SK-N-SH (cell line): ENCODE data around the gene YIF1B. TPM values are rescaled to one million over a fixed set of nuclear protein-coding genes. Genes with fewer than 3 reads are reported as not detected.

ENCODE experiments used
- CTCF ChIA-PET: fragments of 300-600, 350-600 bp; formaldehyde crosslinking; extraction: SDS; loops from one replicate; lab custom pipeline; 2021; lab: Yijun Ruan, JAX
- POLR2A ChIA-PET: fragments of 350-600 bp; sonication (Branson Sonifier 250); formaldehyde crosslinking; extraction: SDS; loops from one replicate; lab custom pipeline; 2020; ENCODE audit warnings: antibody characterized with exemption, inconsistent platforms; lab: Yijun Ruan, JAX
- DNase-seq: peaks from one replicate; pipeline ENCODE4 v3.0.0; 2012
- H2AFZ ChIP-seq: fragments of 200-600 bp; sonication (generic); 2 replicates; pipeline ENCODE4 v1.8.1; 2016; ENCODE audit warnings: antibody characterized with exemption, mild to moderate bottlenecking, low read depth
- H3F3A ChIP-seq: fragments of 200-600 bp; sonication (generic); replicated peaks from 2 replicates; pipeline ENCODE3; 2016; ENCODE audit warnings: antibody characterized with exemption, mild to moderate bottlenecking; ENCODE audit not compliant: insufficient read depth
- H3K27ac ChIP-seq, 2 experiments: fragments of 200-500 bp in 1 of 2; fragments of 200-600 bp in 1 of 2; sonication (Bioruptor generic) in 1 of 2; sonication (generic), shearing (Covaris generic) in 1 of 2; 2 replicates each; pipeline versions ENCODE4 v1.5.1 to v1.6.1; 2014 to 2016; ENCODE audit warnings: low read depth in 2 of 2, inconsistent platforms in 1 of 2, low read length in 1 of 2, mild to moderate bottlenecking in 1 of 2, mixed read lengths in 1 of 2
- H3K27me3 ChIP-seq: fragments of 200-600 bp; sonication (generic), shearing (Covaris generic); 2 replicates; pipeline ENCODE4 v1.6.1; 2016; ENCODE audit warnings: mixed run types; ENCODE audit not compliant: insufficient read depth
- H3K36me3 ChIP-seq, 2 experiments: fragments of 200-500 bp in 1 of 2; fragments of 200-600 bp in 1 of 2; sonication (Bioruptor generic) in 1 of 2; sonication (generic) in 1 of 2; replicated peaks in 1 of 2; 2 replicates each; pipeline versions ENCODE3 to v1.5.1; 2014 to 2016; ENCODE audit warnings: low read length in 1 of 2, mild to moderate bottlenecking in 1 of 2; ENCODE audit not compliant: insufficient read depth in 2 of 2, control insufficient read depth in 1 of 2
- H3K4me1 ChIP-seq, 2 experiments: fragments of 200-500 bp in 1 of 2; fragments of 200-600 bp in 1 of 2; sonication (Bioruptor generic) in 1 of 2; sonication (generic), shearing (Covaris generic) in 1 of 2; 2 replicates each; pipeline versions ENCODE4 v1.5.1 to v1.6.1; 2014 to 2016; ENCODE audit warnings: low read depth in 1 of 2, low read length in 1 of 2, mixed run types in 1 of 2; ENCODE audit not compliant: insufficient read depth in 2 of 2, control insufficient read depth in 1 of 2
- H3K4me2 ChIP-seq: fragments of 200-600 bp; sonication (generic), shearing (Covaris generic); 2 replicates; pipeline ENCODE4 v1.6.1; 2017; ENCODE audit warnings: mixed run types
- H3K4me3 ChIP-seq, 2 experiments: fragments of 200-500 bp in 1 of 2; fragments of 200-600 bp in 1 of 2; sonication (Bioruptor generic) in 1 of 2; sonication (generic), shearing (Covaris generic) in 1 of 2; 2 replicates each; pipeline versions ENCODE4 v1.5.1 to v1.8.1; 2014 to 2016; ENCODE audit warnings: low read depth in 2 of 2, inconsistent platforms in 1 of 2, low read length in 1 of 2, mild to moderate bottlenecking in 1 of 2, mixed read lengths in 1 of 2, moderate library complexity in 1 of 2
- H3K79me2 ChIP-seq: fragments of 200-600 bp; sonication (generic); 2 replicates; pipeline ENCODE4 v1.8.1; 2017; ENCODE audit warnings: mild to moderate bottlenecking; ENCODE audit not compliant: insufficient read depth
- H3K9ac ChIP-seq: fragments of 200-600 bp; sonication (generic); 2 replicates; pipeline ENCODE4 v1.6.1; 2017; ENCODE audit warnings: mixed run types
- H3K9me2 ChIP-seq: fragments of 200-600 bp; sonication (generic); 2 replicates; pipeline ENCODE4 v1.6.1; 2017; ENCODE audit warnings: mixed run types
- H3K9me3 ChIP-seq: fragments of 200-600 bp; sonication (generic); 2 replicates; pipeline ENCODE4 v1.6.1; 2017; ENCODE audit warnings: mixed run types, mild to moderate bottlenecking, moderate library complexity
- H4K20me1 ChIP-seq: fragments of 200-600 bp; sonication (generic); 2 replicates; pipeline ENCODE4 v1.6.1; 2017; ENCODE audit warnings: mild to moderate bottlenecking, mixed run types; ENCODE audit not compliant: insufficient read depth
- NFIC ChIP-seq: IDR thresholded peaks from 2 replicates; pipeline ENCODE4 v1.4.0; 2012; ENCODE audit warnings: borderline replicate concordance
- POLR2AphosphoS5 ChIP-seq: IDR thresholded peaks from 2 replicates; pipeline ENCODE4 v1.6.1; 2012; ENCODE audit warnings: low read depth, low read length
- RCOR1 ChIP-seq: fragments of 150-350 bp; IDR thresholded peaks from 2 replicates; pipeline ENCODE4 v1.6.1; 2017; ENCODE audit warnings: antibody characterized with exemption, low read length
- TCF12 ChIP-seq: IDR thresholded peaks from 2 replicates; pipeline ENCODE4 v1.4.0; 2012
- WGBS: methylation state at CpG from one replicate; pipeline ENCODE4 v1.1.6; 2017; ENCODE audit warnings: low lambda C conversion rate; 5-methylcytosine and 5-hydroxymethylcytosine counted together
- polyA plus RNA-seq, 3 experiments: library from polyadenylated mRNA; depleted of rRNA; stranded (reverse); fragments of >200 nt; gene quantifications; 2 replicates each; pipeline ENCODE4 v1.2.3, GENCODE V29; 2012
- TF ChIP-seq, protein P1 (sequence below): fragments of 150-350 bp; IDR thresholded peaks from 2 replicates; pipeline ENCODE4 v1.6.1; 2017; ENCODE audit warnings: antibody characterized with exemption, low read length, low read depth, borderline replicate concordance
- TF ChIP-seq, protein P2 (sequence below): fragments of 200-600 bp; sonication (generic); IDR thresholded peaks from 2 replicates; pipeline ENCODE4 v1.6.1; 2017; ENCODE audit warnings: antibody characterized with exemption, mild to moderate bottlenecking, moderate library complexity

The YIF1B gene
- polyA plus RNA-seq, 1 of the 3 experiments (the other 2 are of a cell fraction): 121 TPM

DNA sequence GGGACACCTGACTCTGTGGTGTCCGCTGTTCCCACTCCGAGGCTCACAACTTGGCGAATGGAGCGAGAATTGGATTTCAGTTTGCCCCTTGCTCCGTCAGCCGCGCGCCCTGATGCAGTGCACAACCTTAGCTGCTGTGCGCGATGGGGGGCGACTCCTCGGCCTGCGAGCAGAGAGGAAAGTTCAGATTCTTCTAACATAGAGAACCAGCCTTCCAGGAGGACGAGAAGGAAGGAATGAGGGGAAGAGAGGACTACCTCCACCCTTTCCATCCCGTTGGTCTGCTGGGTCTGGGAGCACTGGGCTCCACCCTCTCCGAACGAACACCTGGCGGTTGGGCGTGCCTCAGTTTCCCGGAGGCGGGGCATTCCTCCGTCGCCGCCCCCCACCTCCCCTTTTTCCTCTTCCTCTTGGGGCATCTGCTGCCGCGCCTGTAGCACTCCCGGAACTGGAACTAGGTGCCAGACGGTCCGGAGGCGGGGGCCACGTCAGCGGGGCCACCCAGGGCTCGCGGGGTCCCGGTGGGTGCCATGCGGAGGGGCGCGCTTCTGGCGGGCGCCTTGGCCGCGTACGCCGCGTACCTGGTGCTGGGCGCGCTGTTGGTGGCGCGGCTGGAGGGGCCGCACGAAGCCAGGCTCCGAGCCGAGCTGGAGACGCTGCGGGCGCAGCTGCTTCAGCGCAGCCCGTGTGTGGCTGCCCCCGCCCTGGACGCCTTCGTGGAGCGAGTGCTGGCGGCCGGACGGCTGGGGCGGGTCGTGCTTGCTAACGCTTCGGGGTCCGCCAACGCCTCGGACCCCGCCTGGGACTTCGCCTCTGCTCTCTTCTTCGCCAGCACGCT is 3.9 kb upstream of the YIF1B start, which contains the start of gene KCNK6:
KCNK6 (plus strand) TSS at position 425 of the 838 bp plus-strand sequence; CDS start at position 531, 106 bp downstream.
- Histone ChIP-seq H3F3A (no peaks in the 10 kb centered on the region), H3K27ac (no peak within 1 kb of the TSS), H3K4me1 (peaks cover 0 to 24% of the 10 kb centered on the region in 2 experiments; a peak in 1 of 4 replicates), H4K20me1 (no peaks in the 10 kb centered on the region), H3K9me2 (no peaks in the 10 kb centered on the region), H3K4me2 (peak within 1 kb of the TSS; percentile 92), H3K4me3 (peak within 1 kb of the TSS; percentile 47 to 64), H2AFZ (peak within 1 kb of the TSS; percentile 89), H3K27me3 (0 out of 2 replicates have a peak, but pooled peaks cover 15% of the 10 kb centered on the region), H3K9me3 (no peaks in the 10 kb centered on the region), H3K9ac (peak within 1 kb of the TSS; percentile 39), H3K79me2 (peaks cover 8% of the 10 kb centered on the region), H3K36me3 (no peaks in the 10 kb centered on the region)
- DNase-seq: peak; percentile 72
- TF ChIP-seq, protein P1, sequence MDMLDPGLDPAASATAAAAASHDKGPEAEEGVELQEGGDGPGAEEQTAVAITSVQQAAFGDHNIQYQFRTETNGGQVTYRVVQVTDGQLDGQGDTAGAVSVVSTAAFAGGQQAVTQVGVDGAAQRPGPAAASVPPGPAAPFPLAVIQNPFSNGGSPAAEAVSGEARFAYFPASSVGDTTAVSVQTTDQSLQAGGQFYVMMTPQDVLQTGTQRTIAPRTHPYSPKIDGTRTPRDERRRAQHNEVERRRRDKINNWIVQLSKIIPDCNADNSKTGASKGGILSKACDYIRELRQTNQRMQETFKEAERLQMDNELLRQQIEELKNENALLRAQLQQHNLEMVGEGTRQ: no peak
- TF ChIP-seq NFIC (no peak), RCOR1 (no peak)
- ChIA-PET CTCF (interaction anchor here (1.0 to 3.9 kb wide), 7 partner anchors 15 to 613 kb away, joined by 3 to 20 read pairs (median 8); partner anchors contain the start of gene CATSPERG), POLR2A (no interaction called here)
- 32% methylated on average over 17 of the region's 76 CpGs for WGBS

DNA sequence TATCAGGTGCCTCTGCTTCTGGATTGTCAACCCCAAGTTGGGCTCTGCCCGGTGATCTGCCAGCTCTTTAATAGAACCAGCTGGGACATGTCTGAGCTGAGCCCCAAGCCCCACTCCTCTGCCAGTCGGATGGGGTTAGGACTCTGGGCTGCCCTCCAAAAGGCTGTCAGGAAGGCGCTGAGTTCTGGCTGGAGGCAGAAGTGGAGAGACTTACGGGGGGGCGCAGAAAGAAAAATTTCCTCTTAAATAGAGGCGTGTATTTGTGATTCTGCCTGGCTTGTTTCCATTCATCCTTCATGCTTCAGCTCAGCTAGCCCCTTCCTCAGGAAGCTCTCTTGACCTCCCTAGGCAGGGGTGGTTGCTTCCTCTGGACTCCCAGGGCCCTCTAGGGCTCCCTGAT is 2.9 kb upstream of the YIF1B start:
- DNase-seq: no peak
- no peak overlapping the region for H3K4me2 ChIP-seq
- H3K9ac ChIP-seq: no peak overlapping the region
- peaks cover 18% of the 10 kb centered on the region for H3K79me2 ChIP-seq
- WGBS: 67% methylated on average over 6 of the region's 6 CpGs
- no peak overlapping the region for H3K4me3 ChIP-seq
- TF ChIP-seq NFIC (peak; percentile 24; the same call in 1 of the 2 replicates), TCF12 (peak; percentile 12; the same call in 1 of the 2 replicates), POLR2AphosphoS5 (no peak)
- TF ChIP-seq, protein P2, sequence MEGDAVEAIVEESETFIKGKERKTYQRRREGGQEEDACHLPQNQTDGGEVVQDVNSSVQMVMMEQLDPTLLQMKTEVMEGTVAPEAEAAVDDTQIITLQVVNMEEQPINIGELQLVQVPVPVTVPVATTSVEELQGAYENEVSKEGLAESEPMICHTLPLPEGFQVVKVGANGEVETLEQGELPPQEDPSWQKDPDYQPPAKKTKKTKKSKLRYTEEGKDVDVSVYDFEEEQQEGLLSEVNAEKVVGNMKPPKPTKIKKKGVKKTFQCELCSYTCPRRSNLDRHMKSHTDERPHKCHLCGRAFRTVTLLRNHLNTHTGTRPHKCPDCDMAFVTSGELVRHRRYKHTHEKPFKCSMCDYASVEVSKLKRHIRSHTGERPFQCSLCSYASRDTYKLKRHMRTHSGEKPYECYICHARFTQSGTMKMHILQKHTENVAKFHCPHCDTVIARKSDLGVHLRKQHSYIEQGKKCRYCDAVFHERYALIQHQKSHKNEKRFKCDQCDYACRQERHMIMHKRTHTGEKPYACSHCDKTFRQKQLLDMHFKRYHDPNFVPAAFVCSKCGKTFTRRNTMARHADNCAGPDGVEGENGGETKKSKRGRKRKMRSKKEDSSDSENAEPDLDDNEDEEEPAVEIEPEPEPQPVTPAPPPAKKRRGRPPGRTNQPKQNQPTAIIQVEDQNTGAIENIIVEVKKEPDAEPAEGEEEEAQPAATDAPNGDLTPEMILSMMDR: no peak
- H3F3A ChIP-seq: no peaks in the 10 kb centered on the region
- no peaks in the 10 kb centered on the region for H4K20me1 ChIP-seq
- peaks cover 0 to 24% of the 10 kb centered on the region in 2 experiments; a peak in 1 of 4 replicates for H3K4me1 ChIP-seq
- POLR2A ChIA-PET: no interaction called here
- no peaks in the 10 kb centered on the region for H3K9me2 ChIP-seq
- H3K27me3 ChIP-seq: 0 out of 2 replicates have a peak, but pooled peaks cover 15% of the 10 kb centered on the region
- H3K27ac ChIP-seq: no peak overlapping the region
- no peaks in the 10 kb centered on the region for H3K9me3 ChIP-seq
- CTCF ChIA-PET: interaction anchor here (0.8 to 3.9 kb wide), 7 partner anchors 16 to 416 kb away, joined by 3 to 20 read pairs (median 8); partner anchors contain the start of gene CATSPERG
- no peak overlapping the region for H2AFZ ChIP-seq
- H3K36me3 ChIP-seq: no peaks in the 10 kb centered on the region
